ENCODE data around the gene ATG2A. TPM values are rescaled to one million over a fixed set of nuclear protein-coding genes. Genes with fewer than 3 reads are reported as not detected.
"Not testable (repeated sequence)": the region's sequence is repeated elsewhere in the genome, so short reads cannot be mapped to it uniquely, and the experiment has no call there.

ATG2A gene
- total RNA-seq, 1 donor from 2014 or later = 14.6 TPM

DNA sequence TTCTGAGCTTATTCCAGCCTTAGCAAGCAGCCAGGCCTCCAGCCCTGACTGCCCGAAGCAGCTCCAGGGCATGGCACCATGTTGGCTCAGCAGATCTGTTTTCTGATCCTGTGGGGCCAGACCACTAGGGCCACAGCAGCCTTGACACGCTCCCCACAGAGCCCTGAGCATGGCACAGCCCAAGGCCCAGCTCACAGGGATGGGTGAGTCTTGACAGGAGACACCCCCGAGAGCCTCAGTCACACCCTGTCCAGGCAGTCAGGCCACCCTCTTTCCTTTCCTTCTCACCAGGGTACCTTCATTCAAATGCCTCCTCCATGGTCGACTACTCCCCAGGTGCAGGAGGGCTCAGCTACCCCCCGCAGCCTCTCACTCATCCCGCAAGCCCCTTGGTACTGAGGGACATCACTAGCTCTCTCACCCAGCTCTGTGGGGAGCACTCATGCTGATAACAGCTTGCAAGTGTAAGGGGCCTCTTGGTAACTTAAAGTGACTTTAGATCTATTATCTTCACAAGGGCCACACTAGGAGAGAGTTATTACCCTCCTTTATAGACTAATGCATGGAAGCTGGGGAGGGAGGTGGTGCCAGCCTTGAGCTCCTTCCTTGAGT, 68.7 kb downstream of the ATG2A start:
- intact Hi-C loops (cut with DNase I) = loop anchor here (2.0 to 10.0 kb wide), 3 partner anchors 164 to 270 kb away; partner anchors contain the start of gene ARL2
- no peak for DNase-seq (ENCODE audit: low spot score)

DNA sequence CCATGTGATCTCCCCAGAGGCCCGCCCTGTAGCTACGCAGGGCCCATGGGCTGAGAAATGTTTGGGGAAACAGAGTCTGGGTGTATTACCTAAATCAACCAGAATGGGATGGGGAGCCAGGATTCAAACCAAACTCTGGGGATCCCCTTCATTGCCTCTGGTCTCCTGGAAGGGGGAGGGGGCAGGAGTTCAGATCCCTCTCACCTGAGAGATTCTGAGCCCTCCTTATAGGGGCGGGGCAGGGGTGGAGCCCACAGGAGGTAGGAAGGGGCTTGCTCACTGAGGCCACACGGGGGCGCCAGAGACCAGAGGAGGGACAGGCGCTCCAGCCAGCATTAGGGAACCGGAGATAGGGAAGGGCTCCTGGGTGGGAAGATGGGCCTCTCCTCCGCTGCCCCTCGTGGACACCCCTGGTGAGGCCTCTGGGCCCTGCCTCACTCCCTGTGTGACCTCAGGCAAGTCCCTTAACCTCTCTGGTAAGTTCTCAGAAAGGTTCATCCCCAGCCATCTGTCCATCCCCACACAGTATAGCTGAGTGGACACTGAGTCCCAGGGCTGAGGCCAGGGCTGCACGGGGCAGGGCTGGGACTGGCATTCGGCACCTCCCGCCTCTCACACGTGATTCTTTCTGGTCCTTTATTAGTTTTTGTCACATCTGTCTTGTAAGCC, 69.9 kb downstream of the ATG2A start:
- intact Hi-C loops (cut with DNase I) = loop anchor here (1.0 to 10.0 kb wide), 3 partner anchors 47 to 228 kb away; partner anchors contain the start of gene ARL2
- DNase-seq (ENCODE audit: low spot score) = peak; percentile 96

DNA sequence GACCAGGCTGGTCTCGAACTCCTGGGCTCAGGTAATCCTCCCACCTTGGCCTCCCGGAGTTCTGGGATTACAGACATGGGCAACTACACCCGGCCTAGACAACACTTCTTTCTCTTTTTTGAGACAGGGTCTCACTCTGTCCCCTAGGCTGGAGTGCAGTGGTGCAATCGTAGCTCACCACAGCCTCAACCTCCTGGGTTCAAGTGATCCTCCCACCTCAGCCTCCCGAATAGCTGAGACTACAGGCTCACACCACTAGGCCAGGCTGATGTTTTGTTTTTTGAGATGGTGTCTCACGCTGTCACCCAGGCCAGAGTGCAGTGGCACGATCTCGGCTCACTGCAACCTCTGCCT, 71.3 kb downstream of the ATG2A start:
- intact Hi-C loops (cut with DNase I) = loop anchor here (5.0 to 10.0 kb wide), 2 partner anchors 167 to 229 kb away; partner anchors contain the start of gene ARL2
- not testable (repeated sequence) for DNase-seq (ENCODE audit: low spot score)

DNA sequence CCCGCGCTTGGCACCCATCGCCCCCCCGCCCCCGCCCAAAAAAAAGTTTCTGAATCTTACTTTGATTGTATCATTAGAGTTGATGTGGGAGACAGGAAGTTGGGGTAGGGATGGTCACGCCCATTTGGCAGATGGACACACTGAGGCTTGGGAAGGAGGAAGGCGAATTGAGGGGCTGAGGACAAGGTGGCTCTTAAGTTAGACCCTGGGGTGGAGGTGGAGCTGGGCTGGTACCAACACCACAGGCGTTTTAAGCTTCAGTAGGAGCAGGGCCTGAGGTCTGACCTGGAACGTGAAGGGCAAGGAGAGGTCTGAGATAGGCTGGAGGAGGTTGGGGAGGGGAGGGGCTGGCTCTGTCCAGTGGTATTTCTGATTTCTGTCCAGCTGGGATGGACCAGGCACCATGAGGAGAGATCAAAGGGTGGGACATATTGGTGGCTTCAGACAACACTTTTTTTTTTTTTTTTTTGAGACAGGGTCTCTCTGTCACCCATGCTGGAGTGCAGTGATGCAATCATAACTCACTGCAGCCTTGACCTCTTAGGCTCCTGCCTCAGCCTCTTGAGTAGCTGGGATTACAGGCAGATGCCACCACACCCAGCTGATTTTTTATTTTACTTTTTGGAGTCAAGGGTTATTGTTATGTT, 71.8 kb downstream of the ATG2A start:
- no peak for DNase-seq (ENCODE audit: low spot score)
- intact Hi-C loops (cut with DNase I) = loop anchor here (5.0 to 10.0 kb wide), 2 partner anchors 167 to 230 kb away; partner anchors contain the start of gene ARL2

Small RNA genes lying within 50 kb of the gene (microRNA-seq; reads per million reads assigned to microRNA genes)
- gene MIR6749 (not detected), gene MIR6750 (not detected)

Other genes starting within 250 kb of the ATG2A start
- gene NRXN2, start 194.0 kb downstream of the ATG2A start, total RNA-seq = 3.5 TPM
- gene RASGRP2, start 173.1 kb downstream of the ATG2A start, total RNA-seq = 30.8 TPM
- 42.5 TPM for gene PYGM, start 157.2 kb downstream of the ATG2A start, total RNA-seq
- gene SF1, start 138.7 kb downstream of the ATG2A start, total RNA-seq = 175 TPM
- gene MAP4K2, start 114.0 kb downstream of the ATG2A start, total RNA-seq = 6.7 TPM
- 8.6 TPM for gene MEN1, start 106.7 kb downstream of the ATG2A start, total RNA-seq
- 1.2 TPM for gene CDC42BPG, start 72.6 kb downstream of the ATG2A start, total RNA-seq
- 50.9 TPM for gene EHD1, start 38.6 kb downstream of the ATG2A start, total RNA-seq
- gene PPP2R5B, start 7.5 kb upstream of the ATG2A start, total RNA-seq = 24.9 TPM
- not detected for gene GPHA2, start 18.7 kb upstream of the ATG2A start, total RNA-seq
- not detected for gene MAJIN, start 54.9 kb upstream of the ATG2A start, total RNA-seq
- gene BATF2, start 79.8 kb upstream of the ATG2A start, total RNA-seq = 0.70 TPM
- gene ARL2, start 97.0 kb upstream of the ATG2A start, total RNA-seq = 120 TPM
- 17.0 TPM for gene SNX15, start 110.2 kb upstream of the ATG2A start, total RNA-seq
- 5.0 TPM for gene SAC3D1, start 124.0 kb upstream of the ATG2A start, total RNA-seq
- gene NAALADL1, start 141.3 kb upstream of the ATG2A start, total RNA-seq = 3.5 TPM
- gene CDCA5, start 166.8 kb upstream of the ATG2A start, total RNA-seq = 1.5 TPM
- gene ZFPL1, start 167.0 kb upstream of the ATG2A start, total RNA-seq = 23.5 TPM
- 87.1 TPM for gene VPS51, start 179.0 kb upstream of the ATG2A start, total RNA-seq
- gene TM7SF2, start 194.7 kb upstream of the ATG2A start, total RNA-seq = 50.1 TPM
- gene ZNHIT2, start 200.5 kb upstream of the ATG2A start, total RNA-seq = 5.5 TPM
- gene FAU, start 204.9 kb upstream of the ATG2A start, total RNA-seq = 511 TPM
- 28.5 TPM for gene MRPL49, start 205.1 kb upstream of the ATG2A start, total RNA-seq
- 25.2 TPM for gene SYVN1, start 217.3 kb upstream of the ATG2A start, total RNA-seq